Peyer's patch (tissue), 4 donors: Measurements from ENCODE around the gene RIC3. TPM values are rescaled to one million over a fixed set of nuclear protein-coding genes. Genes with fewer than 3 reads are reported as not detected.

Source experiments
- DNase-seq, 3 donors: peaks; one replicate each; pipeline ENCODE4 v3.0.0-alpha.2; 2017 to 2019
- H3K27ac ChIP-seq, 4 donors: fragments of 200-600 bp; sonication (generic); one replicate each; pipeline ENCODE4 v1.5.1; 2016 to 2019
- H3K27me3 ChIP-seq, 2 donors: fragments of 200-600 bp; sonication (generic); one replicate each; pipeline ENCODE4 v1.5.1; 2019
- H3K36me3 ChIP-seq, 3 donors: fragments of 200-600 bp; sonication (generic); one replicate each; pipeline ENCODE4 v1.5.1; 2016 to 2019
- H3K4me1 ChIP-seq, 4 donors: fragments of 200-600 bp; sonication (generic); one replicate each; pipeline ENCODE4 v1.5.1; 2016 to 2019
- H3K4me3 ChIP-seq, 4 donors: fragments of 200-600 bp; sonication (generic); 1 replicate in 3 of 4; 2 replicates in 1 of 4; pipeline ENCODE4 v1.5.1; 2016 to 2019; ENCODE audit warnings: mild to moderate bottlenecking in 1 of 4
- H3K9me3 ChIP-seq, 4 donors: fragments of 200-600 bp; sonication (generic); one replicate each; pipeline ENCODE4 v1.5.1; 2016 to 2019; ENCODE audit warnings: mild to moderate bottlenecking in 1 of 4
- POLR2A ChIP-seq, 2 donors: fragments of 450-650 bp; IDR thresholded peaks; one replicate each; pipeline ENCODE4 v1.5.1; 2017; ENCODE audit warnings: antibody characterized with exemption in 2 of 2, mild to moderate bottlenecking in 2 of 2, moderate library complexity in 2 of 2
- total RNA-seq, 4 donors: library from RNA; depleted of rRNA; stranded (reverse); fragments of >200 nt; gene quantifications; one replicate each; pipeline ENCODE4 v1.1.0, GENCODE V29; 2016
- TF ChIP-seq, protein P1 (sequence below), 6 experiments: fragments of 450-650 bp in 4 of 6; fragments of 200-600 bp in 2 of 6; sonication (generic) in 1 of 6; IDR thresholded peaks; one replicate each; pipeline ENCODE4 v1.5.1; 2017 to 2019; ENCODE audit warnings: antibody characterized with exemption in 6 of 6, mild to moderate bottlenecking in 3 of 6, moderate library complexity in 1 of 6

The RIC3 gene
- total RNA-seq, 4 donors from 2014 or later: 2.8 to 26.4 (median 4.9) TPM

GRCh38 chr11:8102965-8103364, 65.9 kb downstream of the RIC3 start:
- Histone ChIP-seq H3K27me3 (no peaks in the 10 kb centered on the region), H3K4me3 (no peak overlapping the region), H3K9me3 (no peaks in the 10 kb centered on the region), H3K27ac (no peak overlapping the region), H3K4me1 (no peaks in the 10 kb centered on the region), H3K36me3 (peaks cover 0 to 9% (median 0%) of the 10 kb centered on the region in 3 donors)
- TF ChIP-seq, protein P1, sequence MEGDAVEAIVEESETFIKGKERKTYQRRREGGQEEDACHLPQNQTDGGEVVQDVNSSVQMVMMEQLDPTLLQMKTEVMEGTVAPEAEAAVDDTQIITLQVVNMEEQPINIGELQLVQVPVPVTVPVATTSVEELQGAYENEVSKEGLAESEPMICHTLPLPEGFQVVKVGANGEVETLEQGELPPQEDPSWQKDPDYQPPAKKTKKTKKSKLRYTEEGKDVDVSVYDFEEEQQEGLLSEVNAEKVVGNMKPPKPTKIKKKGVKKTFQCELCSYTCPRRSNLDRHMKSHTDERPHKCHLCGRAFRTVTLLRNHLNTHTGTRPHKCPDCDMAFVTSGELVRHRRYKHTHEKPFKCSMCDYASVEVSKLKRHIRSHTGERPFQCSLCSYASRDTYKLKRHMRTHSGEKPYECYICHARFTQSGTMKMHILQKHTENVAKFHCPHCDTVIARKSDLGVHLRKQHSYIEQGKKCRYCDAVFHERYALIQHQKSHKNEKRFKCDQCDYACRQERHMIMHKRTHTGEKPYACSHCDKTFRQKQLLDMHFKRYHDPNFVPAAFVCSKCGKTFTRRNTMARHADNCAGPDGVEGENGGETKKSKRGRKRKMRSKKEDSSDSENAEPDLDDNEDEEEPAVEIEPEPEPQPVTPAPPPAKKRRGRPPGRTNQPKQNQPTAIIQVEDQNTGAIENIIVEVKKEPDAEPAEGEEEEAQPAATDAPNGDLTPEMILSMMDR (IDR thresholded peaks at IDR 0.05): no peak
- TF ChIP-seq POLR2A (IDR thresholded peaks at IDR 0.05): no peak
- DNase-seq: peak in 1 of 3 donors; percentile 2

DNA sequence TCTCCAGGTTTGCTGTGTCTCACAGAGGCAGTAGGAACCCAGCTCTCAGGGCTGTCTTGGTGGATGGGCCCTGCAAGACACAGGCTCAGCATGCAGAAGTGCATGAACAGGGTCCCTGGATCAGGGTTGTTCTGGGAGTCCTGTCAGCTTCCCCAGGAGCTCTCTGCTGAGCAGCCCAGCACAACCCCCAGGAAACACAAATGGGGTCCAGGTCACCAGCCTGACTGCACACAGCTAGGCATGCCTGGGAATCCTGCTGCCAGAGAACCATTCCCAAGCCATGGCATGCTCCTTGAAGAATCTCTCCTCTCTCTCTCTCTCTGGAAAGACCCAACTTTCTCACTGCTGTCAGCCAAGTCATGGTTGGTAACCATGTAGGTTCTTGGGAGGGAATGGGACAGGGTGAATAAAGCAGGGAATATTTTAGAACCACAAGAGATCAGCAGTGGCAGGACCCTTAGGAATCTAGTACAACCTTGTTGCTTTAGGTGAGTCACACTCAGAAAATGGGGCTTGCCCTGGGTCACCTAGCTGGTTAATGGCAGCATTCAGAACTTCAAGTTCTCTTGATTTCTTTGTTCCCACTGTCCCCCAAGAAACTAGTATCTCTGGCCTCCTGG, 66.4 kb downstream of the RIC3 start:
- peaks cover 0 to 9% (median 0%) of the 10 kb centered on the region in 3 donors for H3K36me3 ChIP-seq
- H3K27me3 ChIP-seq: no peaks in the 10 kb centered on the region
- no peak overlapping the region for H3K4me3 ChIP-seq
- H3K9me3 ChIP-seq: no peaks in the 10 kb centered on the region
- TF ChIP-seq POLR2A (IDR thresholded peaks at IDR 0.05): no peak
- TF ChIP-seq, protein P1 (IDR thresholded peaks at IDR 0.05): no peak
- no peaks in the 10 kb centered on the region for H3K4me1 ChIP-seq
- H3K27ac ChIP-seq: no peak overlapping the region
- no peak for DNase-seq

GRCh38 chr11:8101421-8101820, 67.4 kb downstream of the RIC3 start:
- no peak for DNase-seq
- peaks cover 0 to 9% (median 0%) of the 10 kb centered on the region in 3 donors for H3K36me3 ChIP-seq

GRCh38 chr11:8100605-8101004, 68.2 kb downstream of the RIC3 start:
- H3K36me3 ChIP-seq: peaks cover 0 to 9% (median 0%) of the 10 kb centered on the region in 3 donors
- no peaks in the 10 kb centered on the region for H3K9me3 ChIP-seq

More at GRCh38 chr11:8101421-8101820, 67.4 kb downstream of the RIC3 start:
- H3K27ac ChIP-seq: no peak overlapping the region
- no peaks in the 10 kb centered on the region for H3K9me3 ChIP-seq
- H3K27me3 ChIP-seq: no peaks in the 10 kb centered on the region
- H3K4me3 ChIP-seq: no peak overlapping the region
- no peaks in the 10 kb centered on the region for H3K4me1 ChIP-seq
- no peak for TF ChIP-seq POLR2A (IDR thresholded peaks at IDR 0.05)
- TF ChIP-seq, protein P1 (IDR thresholded peaks at IDR 0.05): no peak

DNA sequence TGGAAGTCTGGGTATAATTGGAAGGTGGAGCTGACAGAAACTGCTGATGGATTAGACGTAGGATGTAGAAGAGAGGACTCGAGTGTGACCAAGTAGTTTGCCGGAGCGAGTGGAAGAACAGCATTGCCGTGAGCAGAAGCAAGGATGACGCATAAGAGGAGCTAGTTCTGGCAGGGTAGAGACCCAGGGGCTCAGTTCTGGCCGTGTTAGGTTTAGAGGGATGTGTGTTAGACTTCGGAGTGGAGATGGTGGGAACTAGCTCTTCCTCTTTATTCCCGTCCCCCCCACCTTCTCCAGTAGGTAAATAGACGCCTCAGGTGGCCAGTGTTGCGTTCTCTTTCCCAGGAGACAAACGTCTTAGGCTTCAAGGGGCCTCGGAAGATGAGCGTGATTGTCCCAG, 68.7 kb downstream of the RIC3 start:
- Histone ChIP-seq H3K4me3 (no peak overlapping the region), H3K27me3 (no peaks in the 10 kb centered on the region), H3K4me1 (no peaks in the 10 kb centered on the region), H3K36me3 (peaks cover 0 to 9% (median 0%) of the 10 kb centered on the region in 3 donors), H3K9me3 (no peaks in the 10 kb centered on the region), H3K27ac (no peak overlapping the region)
- TF ChIP-seq, protein P1 (IDR thresholded peaks at IDR 0.05): no peak
- no peak for TF ChIP-seq POLR2A (IDR thresholded peaks at IDR 0.05)
- DNase-seq: no peak

More at GRCh38 chr11:8100605-8101004, 68.2 kb downstream of the RIC3 start:
- no peak overlapping the region for H3K27ac ChIP-seq
- no peak for DNase-seq
- H3K4me1 ChIP-seq: no peaks in the 10 kb centered on the region
- no peaks in the 10 kb centered on the region for H3K27me3 ChIP-seq
- TF ChIP-seq, protein P1 (IDR thresholded peaks at IDR 0.05): no peak
- no peak for TF ChIP-seq POLR2A (IDR thresholded peaks at IDR 0.05)
- no peak overlapping the region for H3K4me3 ChIP-seq
